Natural killer cell (primary cell): Measurements from ENCODE around the gene P2RX5. TPM values are rescaled to one million over a fixed set of nuclear protein-coding genes. Genes with fewer than 3 reads are reported as not detected.
A peak's percentile ranks its signal among the peaks of the same experiment; 100 is the strongest.

Experiments
- ATAC-seq, 3 donors: fragments of 150-1000 bp in 2 of 3; fragments of 200-7000 bp in 1 of 3; cut with Tn5 transposase; 1 replicate in 1 of 3; 2 replicates in 2 of 3; pipeline ENCODE4 v1.10.0; 2021; ENCODE audit warnings: mild to moderate bottlenecking in 2 of 3, moderate library complexity in 2 of 3
- DNase-seq, 2 donors: peaks; one replicate each; pipeline versions ENCODE4 v3.0.0 to v3.0.0-alpha.2; 2013 to 2021; ENCODE audit warnings: mixed read lengths in 1 of 2
- H3K27ac ChIP-seq: one replicate; pipeline ENCODE4 v1.5.1; 2013; ENCODE audit warnings: mild to moderate bottlenecking, low read length
- H3K27me3 ChIP-seq: one replicate; pipeline ENCODE4 v1.6.1; 2013; ENCODE audit warnings: low read length; ENCODE audit not compliant: control insufficient read depth, insufficient read depth
- H3K36me3 ChIP-seq: one replicate; pipeline ENCODE4 v1.6.1; 2013; ENCODE audit warnings: low read length; ENCODE audit not compliant: control insufficient read depth, insufficient read depth
- H3K4me1 ChIP-seq: one replicate; pipeline ENCODE4 v1.6.1; 2013; ENCODE audit warnings: low read length; ENCODE audit not compliant: control insufficient read depth, insufficient read depth
- H3K4me3 ChIP-seq: one replicate; pipeline ENCODE4 v1.5.1; 2013; ENCODE audit warnings: low read length
- H3K9me3 ChIP-seq: one replicate; pipeline ENCODE4 v1.6.1; 2013; ENCODE audit warnings: low read length; ENCODE audit not compliant: control insufficient read depth, insufficient read depth
- H3K27ac Mint-ChIP-seq, 2 donors: one replicate each; pipeline ENCODE4 v1.8.0; 2022; ENCODE audit warnings: mild to moderate bottlenecking in 2 of 2, mixed read lengths in 2 of 2, moderate library complexity in 1 of 2
- H3K27me3 Mint-ChIP-seq, 2 donors: one replicate each; pipeline ENCODE4 v1.8.0; 2022; ENCODE audit warnings: low read depth in 2 of 2, mixed read lengths in 2 of 2
- H3K36me3 Mint-ChIP-seq: one replicate; pipeline ENCODE4 v1.8.0; 2022; ENCODE audit warnings: mixed read lengths
- H3K4me1 Mint-ChIP-seq, 2 donors: one replicate each; pipeline ENCODE4 v1.8.0; 2022; ENCODE audit warnings: mixed read lengths in 2 of 2
- H3K4me3 Mint-ChIP-seq: one replicate; pipeline ENCODE4 v1.8.0; 2022; ENCODE audit warnings: mild to moderate bottlenecking, moderate library complexity, mixed read lengths
- H3K9me3 Mint-ChIP-seq, 2 donors: one replicate each; pipeline ENCODE4 v1.8.0; 2022; ENCODE audit warnings: mixed read lengths in 2 of 2
- CTCF ChIP-seq: fragments of 200-600 bp; IDR thresholded peaks from one replicate; pipeline ENCODE4 v1.8.0; 2022; ENCODE audit warnings: antibody characterized with exemption
- WGBS: methylation state at CpG from one replicate; pipeline ENCODE4 v1.1.7; 2013; ENCODE audit warnings: missing lambda C conversion rate; ENCODE audit not compliant: insufficient coverage; 5-methylcytosine and 5-hydroxymethylcytosine counted together
- intact Hi-C: fragments of 100-400 bp; cut with micrococcal nuclease; formaldehyde crosslinking; loops from one replicate; pipeline ENCODE4 v1.14.2; 2022
- total RNA-seq, 4 donors: library from RNA; stranded (reverse); fragments of 120-200 nt in 1 of 4; gene quantifications; one replicate each; pipeline versions ENCODE4 v1.2.3 to v1.2.4, GENCODE V29; 2013 to 2022

P2RX5 gene
- total RNA-seq, 3 donors from 2014 or later (not counting 1 experiment from before 2014, with no cell fraction given): 7.8 to 15.4 (median 9.2) TPM

DNA sequence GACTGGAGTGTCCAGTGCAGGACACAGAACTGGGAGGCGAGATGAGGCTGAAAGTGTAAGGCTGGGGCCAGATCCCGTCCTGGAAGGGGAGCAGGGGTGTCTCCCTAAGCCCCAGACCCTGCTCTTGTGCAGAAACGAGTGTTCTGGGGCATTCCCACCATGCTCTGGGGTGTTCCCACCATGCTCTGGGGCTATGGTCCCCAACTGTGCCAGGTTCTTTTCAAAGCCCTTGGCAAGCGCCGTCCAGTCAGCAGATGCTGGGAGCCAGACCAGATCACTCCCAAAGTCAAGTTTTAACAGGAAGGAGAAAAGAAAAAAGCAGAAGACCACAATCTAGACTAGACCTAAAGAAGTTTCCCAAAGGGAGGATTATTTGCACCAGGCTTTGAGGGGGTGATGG is 30.1 kb downstream of the P2RX5 start:
- peaks cover 8 to 17% of the 10 kb centered on the region in 2 donors for H3K4me1 Mint-ChIP-seq
- peak overlapping the region; percentile 80 for H3K4me3 Mint-ChIP-seq
- H3K4me1 ChIP-seq: peaks cover 21% of the 10 kb centered on the region
- H3K36me3 ChIP-seq: no peaks in the 10 kb centered on the region
- H3K4me3 ChIP-seq: no peak overlapping the region
- H3K36me3 Mint-ChIP-seq: no peaks in the 10 kb centered on the region
- H3K9me3 ChIP-seq: no peaks in the 10 kb centered on the region
- ATAC-seq: no peak
- no peak for TF ChIP-seq CTCF
- H3K27ac ChIP-seq: no peak overlapping the region
- no peak for DNase-seq
- no peak overlapping the region for H3K27ac Mint-ChIP-seq
- 93% methylated on average over 5 of the region's 5 CpGs for WGBS
- no peaks in the 10 kb centered on the region for H3K27me3 Mint-ChIP-seq
- intact Hi-C loops: no loop called here
- H3K27me3 ChIP-seq: no peaks in the 10 kb centered on the region
- H3K9me3 Mint-ChIP-seq: no peaks in the 10 kb centered on the region

- Mint-ChIP-seq H3K4me3 (no peak overlapping the region), H3K36me3 (no peaks in the 10 kb centered on the region), H3K27ac (no peak overlapping the region), H3K9me3 (no peaks in the 10 kb centered on the region), H3K4me1 (peaks cover 0 to 10% of the 10 kb centered on the region in 2 donors), H3K27me3 (no peaks in the 10 kb centered on the region)
- no peaks in the 10 kb centered on the region for H3K27me3 ChIP-seq
- ATAC-seq: no peak
- 95% methylated on average over 33 of the region's 33 CpGs for WGBS
- no peak for TF ChIP-seq CTCF
- no peaks in the 10 kb centered on the region for H3K9me3 ChIP-seq
- intact Hi-C loops: no loop called here
- no peak overlapping the region for H3K27ac ChIP-seq
- no peak overlapping the region for H3K4me3 ChIP-seq
- DNase-seq: no peak
- peaks cover 10% of the 10 kb centered on the region for H3K4me1 ChIP-seq
- no peaks in the 10 kb centered on the region for H3K36me3 ChIP-seq
Measured at GRCh38 chr17:3663102-3664011, 32.6 kb downstream of the P2RX5 start.

- TF ChIP-seq CTCF: no peak
- DNase-seq: no peak
- Mint-ChIP-seq H3K4me3 (no peak overlapping the region), H3K27me3 (no peaks in the 10 kb centered on the region), H3K4me1 (peaks cover 0 to 3% of the 10 kb centered on the region in 2 donors), H3K36me3 (no peaks in the 10 kb centered on the region), H3K9me3 (no peaks in the 10 kb centered on the region), H3K27ac (no peak overlapping the region)
- WGBS: 93% methylated on average over 23 of the region's 23 CpGs
- H3K27ac ChIP-seq: no peak overlapping the region
- no peaks in the 10 kb centered on the region for H3K36me3 ChIP-seq
- no peaks in the 10 kb centered on the region for H3K27me3 ChIP-seq
- H3K4me3 ChIP-seq: no peak overlapping the region
- ATAC-seq: no peak
- no peaks in the 10 kb centered on the region for H3K4me1 ChIP-seq
- intact Hi-C loops: no loop called here
- no peaks in the 10 kb centered on the region for H3K9me3 ChIP-seq
Measured at GRCh38 chr17:3660311-3660891, 35.6 kb downstream of the P2RX5 start.
